Uterus (tissue), 4 donors: ENCODE data around the gene SOX9. TPM values are rescaled to one million over a fixed set of nuclear protein-coding genes. Genes with fewer than 3 reads are reported as not detected.

Experiments used
- DNase-seq, 2 donors: peaks; one replicate each; pipeline ENCODE4 v3.0.0-alpha.2; 2019 to 2020
- H3K27ac ChIP-seq, 2 donors: fragments of 200-600 bp; sonication (generic); 1 replicate in 1 of 2; 2 replicates in 1 of 2; pipeline ENCODE4 v1.5.1; 2016 to 2018
- H3K27me3 ChIP-seq, 2 donors: fragments of 200-600 bp; sonication (generic); one replicate each; pipeline ENCODE4 v1.5.1; 2018 to 2019; ENCODE audit warnings: control low read depth in 1 of 2
- H3K36me3 ChIP-seq, 2 donors: fragments of 200-600 bp; sonication (generic); one replicate each; pipeline ENCODE4 v1.5.1; 2019; ENCODE audit warnings: control low read depth in 1 of 2
- H3K4me1 ChIP-seq, 2 donors: fragments of 200-600 bp; sonication (generic); one replicate each; pipeline ENCODE4 v1.5.1; 2018 to 2019; ENCODE audit warnings: control low read depth in 1 of 2
- H3K4me3 ChIP-seq, 2 donors: fragments of 200-600 bp; sonication (generic); 1 replicate in 1 of 2; 2 replicates in 1 of 2; pipeline ENCODE4 v1.5.1; 2018 to 2019; ENCODE audit warnings: mild to moderate bottlenecking in 1 of 2
- H3K9me3 ChIP-seq, 2 donors: fragments of 200-600 bp; sonication (generic); one replicate each; pipeline ENCODE4 v1.5.1; 2019; ENCODE audit warnings: control low read depth in 1 of 2
- POLR2A ChIP-seq, 2 donors: fragments of 450-650 bp; IDR thresholded peaks; one replicate each; pipeline ENCODE4 v1.6.1; 2016; ENCODE audit warnings: antibody characterized with exemption in 2 of 2, mild to moderate bottlenecking in 1 of 2, moderate library complexity in 1 of 2
- intact Hi-C: fragments of 100-400 bp; cut with DNase I; formaldehyde crosslinking; loops from one replicate; pipeline ENCODE4 v1.15.1; 2023; ENCODE audit warnings: low total_unique reads
- total RNA-seq, 4 donors: library from RNA; depleted of rRNA in 3 of 4; stranded (reverse); fragments of >200 nt in 3 of 4; gene quantifications; one replicate each; pipeline versions ENCODE4 v1.1.0 to v1.2.4, GENCODE V29; 2014 to 2023
- TF ChIP-seq, protein P1 (sequence below), 4 experiments: fragments of 200-600 bp in 2 of 4; fragments of 450-650 bp in 2 of 4; sonication (generic) in 2 of 4; IDR thresholded peaks; one replicate each; pipeline ENCODE4 v1.5.1; 2016 to 2019; ENCODE audit warnings: antibody characterized with exemption in 4 of 4, mild to moderate bottlenecking in 2 of 4, moderate library complexity in 1 of 4
- donor health status: DM: yes; HTN: yes; CAD: no.

Gene SOX9
- 1 to 10 TPM in 2 of 4 donors, not detected in 2; 1.8 to 6.8 TPM for total RNA-seq

- H3K9me3 ChIP-seq: no peaks in the 10 kb centered on the region
- DNase-seq: no peak
- H3K4me3 ChIP-seq: peak within 1 kb of the TSS; percentile 0 to 19
- intact Hi-C loops: no loop called here
- H3K27me3 ChIP-seq: peaks cover 8 to 83% of the 10 kb centered on the region in 2 donors
- H3K27ac ChIP-seq: no peak within 1 kb of the TSS
- no peaks in the 10 kb centered on the region for H3K36me3 ChIP-seq
- H3K4me1 ChIP-seq: peaks cover 0 to 36% of the 10 kb centered on the region in 2 donors
- TF ChIP-seq POLR2A (IDR thresholded peaks at IDR 0.05): peak in 1 of 2 donors; percentile 29
- TF ChIP-seq, protein P1, sequence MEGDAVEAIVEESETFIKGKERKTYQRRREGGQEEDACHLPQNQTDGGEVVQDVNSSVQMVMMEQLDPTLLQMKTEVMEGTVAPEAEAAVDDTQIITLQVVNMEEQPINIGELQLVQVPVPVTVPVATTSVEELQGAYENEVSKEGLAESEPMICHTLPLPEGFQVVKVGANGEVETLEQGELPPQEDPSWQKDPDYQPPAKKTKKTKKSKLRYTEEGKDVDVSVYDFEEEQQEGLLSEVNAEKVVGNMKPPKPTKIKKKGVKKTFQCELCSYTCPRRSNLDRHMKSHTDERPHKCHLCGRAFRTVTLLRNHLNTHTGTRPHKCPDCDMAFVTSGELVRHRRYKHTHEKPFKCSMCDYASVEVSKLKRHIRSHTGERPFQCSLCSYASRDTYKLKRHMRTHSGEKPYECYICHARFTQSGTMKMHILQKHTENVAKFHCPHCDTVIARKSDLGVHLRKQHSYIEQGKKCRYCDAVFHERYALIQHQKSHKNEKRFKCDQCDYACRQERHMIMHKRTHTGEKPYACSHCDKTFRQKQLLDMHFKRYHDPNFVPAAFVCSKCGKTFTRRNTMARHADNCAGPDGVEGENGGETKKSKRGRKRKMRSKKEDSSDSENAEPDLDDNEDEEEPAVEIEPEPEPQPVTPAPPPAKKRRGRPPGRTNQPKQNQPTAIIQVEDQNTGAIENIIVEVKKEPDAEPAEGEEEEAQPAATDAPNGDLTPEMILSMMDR (IDR thresholded peaks at IDR 0.05): no peak
Measured at GRCh38 chr17:72120642-72121163, at the start of gene SOX9. Gene SOX9 (plus strand): TSS chr17:72121020. CDS start chr17:72121392, 372 bp downstream.

DNA sequence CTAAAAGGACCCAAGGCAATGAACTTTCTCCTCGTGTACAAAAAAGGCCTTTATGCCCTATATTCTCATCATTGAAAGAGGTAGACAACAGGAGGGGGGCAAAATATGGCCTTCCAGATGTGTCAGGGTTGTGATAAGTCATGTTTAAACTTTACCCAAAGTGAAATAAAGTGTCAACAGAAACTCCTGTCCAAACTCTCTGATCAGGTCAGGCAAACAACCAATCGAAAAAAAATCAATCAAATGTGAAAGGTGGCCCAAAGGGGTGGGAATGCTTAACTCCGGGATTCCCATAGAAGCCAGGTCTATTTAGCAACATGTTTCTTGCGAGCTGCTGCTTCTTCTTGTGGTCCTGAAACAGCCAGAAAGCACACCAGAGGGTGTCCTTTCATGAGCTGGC, 49.5 kb upstream of the SOX9 start:
- H3K9me3 ChIP-seq: no peaks in the 10 kb centered on the region
- intact Hi-C loops: no loop called here

GRCh38 chr17:72075995-72076677, 44.7 kb upstream of the SOX9 start:
- DNase-seq: no peak
- Histone ChIP-seq H3K27ac (no peak overlapping the region), H3K4me1 (no peaks in the 10 kb centered on the region), H3K36me3 (no peaks in the 10 kb centered on the region), H3K4me3 (no peak overlapping the region), H3K9me3 (no peaks in the 10 kb centered on the region), H3K27me3 (no peaks in the 10 kb centered on the region)
- TF ChIP-seq POLR2A (IDR thresholded peaks at IDR 0.05): no peak
- intact Hi-C loops: no loop called here

More for the DNA sequence above, 49.5 kb upstream of the SOX9 start:
- H3K27me3 ChIP-seq: no peaks in the 10 kb centered on the region
- H3K4me3 ChIP-seq: no peak overlapping the region
- DNase-seq: no peak
- no peaks in the 10 kb centered on the region for H3K4me1 ChIP-seq
- no peak overlapping the region for H3K27ac ChIP-seq
- TF ChIP-seq POLR2A (IDR thresholded peaks at IDR 0.05): no peak
- TF ChIP-seq, protein P1 (IDR thresholded peaks at IDR 0.05): no peak
- no peaks in the 10 kb centered on the region for H3K36me3 ChIP-seq

- Histone ChIP-seq H3K27me3 (no peaks in the 10 kb centered on the region), H3K36me3 (no peaks in the 10 kb centered on the region), H3K9me3 (no peaks in the 10 kb centered on the region), H3K27ac (no peak overlapping the region), H3K4me3 (no peak overlapping the region), H3K4me1 (no peaks in the 10 kb centered on the region)
- intact Hi-C loops: no loop called here
- TF ChIP-seq, protein P1 (IDR thresholded peaks at IDR 0.05): no peak
- no peak for TF ChIP-seq POLR2A (IDR thresholded peaks at IDR 0.05)
- DNase-seq: no peak
Measured at GRCh38 chr17:72076678-72077030, 44.2 kb upstream of the SOX9 start.

GRCh38 chr17:72077326-72077960, 43.4 kb upstream of the SOX9 start:
- Histone ChIP-seq H3K36me3 (no peaks in the 10 kb centered on the region), H3K4me1 (no peaks in the 10 kb centered on the region)
- TF ChIP-seq, protein P1 (IDR thresholded peaks at IDR 0.05): no peak
- TF ChIP-seq POLR2A (IDR thresholded peaks at IDR 0.05): no peak

More at GRCh38 chr17:72077326-72077960, 43.4 kb upstream of the SOX9 start:
- Histone ChIP-seq H3K27me3 (no peaks in the 10 kb centered on the region), H3K27ac (no peak overlapping the region), H3K4me3 (no peak overlapping the region), H3K9me3 (no peaks in the 10 kb centered on the region)
- intact Hi-C loops: no loop called here
- DNase-seq: no peak
